ENCODE data around the gene MARCHF10. TPM values are rescaled to one million over a fixed set of nuclear protein-coding genes. Genes with fewer than 3 reads are reported as not detected.

The MARCHF10 gene
- total RNA-seq, 4 donors from 2014 or later: 0.28 TPM; not detected in 3

GRCh38 chr17:62753562-62753961 lies 54.6 kb downstream of the MARCHF10 start:
- TF ChIP-seq, protein P1, sequence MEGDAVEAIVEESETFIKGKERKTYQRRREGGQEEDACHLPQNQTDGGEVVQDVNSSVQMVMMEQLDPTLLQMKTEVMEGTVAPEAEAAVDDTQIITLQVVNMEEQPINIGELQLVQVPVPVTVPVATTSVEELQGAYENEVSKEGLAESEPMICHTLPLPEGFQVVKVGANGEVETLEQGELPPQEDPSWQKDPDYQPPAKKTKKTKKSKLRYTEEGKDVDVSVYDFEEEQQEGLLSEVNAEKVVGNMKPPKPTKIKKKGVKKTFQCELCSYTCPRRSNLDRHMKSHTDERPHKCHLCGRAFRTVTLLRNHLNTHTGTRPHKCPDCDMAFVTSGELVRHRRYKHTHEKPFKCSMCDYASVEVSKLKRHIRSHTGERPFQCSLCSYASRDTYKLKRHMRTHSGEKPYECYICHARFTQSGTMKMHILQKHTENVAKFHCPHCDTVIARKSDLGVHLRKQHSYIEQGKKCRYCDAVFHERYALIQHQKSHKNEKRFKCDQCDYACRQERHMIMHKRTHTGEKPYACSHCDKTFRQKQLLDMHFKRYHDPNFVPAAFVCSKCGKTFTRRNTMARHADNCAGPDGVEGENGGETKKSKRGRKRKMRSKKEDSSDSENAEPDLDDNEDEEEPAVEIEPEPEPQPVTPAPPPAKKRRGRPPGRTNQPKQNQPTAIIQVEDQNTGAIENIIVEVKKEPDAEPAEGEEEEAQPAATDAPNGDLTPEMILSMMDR (IDR thresholded peaks at IDR 0.05): no peak
- ATAC-seq (ENCODE audit: low FRiP score) (no peak), DNase-seq (ENCODE audit: low spot score) (no peak)

DNA sequence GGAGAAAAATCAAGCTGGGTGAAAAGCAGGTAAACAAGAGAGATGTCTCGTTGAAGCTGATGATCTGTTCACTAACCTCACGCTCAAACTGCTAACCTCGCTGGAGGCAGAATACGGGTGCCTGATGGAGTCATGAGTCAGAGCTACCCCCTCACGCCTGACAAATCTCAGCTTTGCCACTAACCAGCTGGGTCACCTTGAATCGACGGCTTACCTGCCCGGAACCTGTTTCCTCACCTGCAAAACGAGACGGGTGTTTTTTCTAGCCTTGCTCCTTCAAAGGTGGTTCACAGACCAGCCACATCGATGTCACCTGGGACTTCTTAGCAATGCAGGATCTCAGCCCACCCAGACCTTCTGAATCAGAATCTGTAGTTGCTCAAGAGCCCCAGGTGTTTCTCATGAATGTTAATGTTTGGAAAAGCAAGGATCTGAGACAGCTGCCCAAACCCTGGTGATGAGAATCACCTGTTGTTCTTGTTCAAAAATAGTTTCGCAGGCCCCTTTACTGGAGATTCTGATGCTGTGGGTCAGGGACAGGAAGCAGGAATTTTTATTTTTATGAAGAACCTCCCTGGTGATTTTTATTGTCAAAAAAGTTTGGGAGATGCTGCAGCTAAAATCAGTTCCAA lies 56.9 kb downstream of the MARCHF10 start:
- TF ChIP-seq, protein P1 (IDR thresholded peaks at IDR 0.05): no peak
- DNase-seq (ENCODE audit: low spot score) (no peak), ATAC-seq (ENCODE audit: low FRiP score) (no peak)

GRCh38 chr17:62750631-62751051 lies 57.5 kb downstream of the MARCHF10 start:
- TF ChIP-seq, protein P1 (IDR thresholded peaks at IDR 0.05): no peak
- ATAC-seq (ENCODE audit: low FRiP score): no peak
- DNase-seq (ENCODE audit: low spot score): no peak

GRCh38 chr17:62749926-62750325 lies 58.2 kb downstream of the MARCHF10 start:
- TF ChIP-seq, protein P1 (IDR thresholded peaks at IDR 0.05): no peak
- no peak for DNase-seq (ENCODE audit: low spot score)

GRCh38 chr17:62746941-62747340 lies 61.2 kb downstream of the MARCHF10 start:
- no peak for DNase-seq (ENCODE audit: low spot score)
- no peak for ATAC-seq (ENCODE audit: low FRiP score)
- TF ChIP-seq, protein P1 (IDR thresholded peaks at IDR 0.05): no peak

More at GRCh38 chr17:62749926-62750325, 58.2 kb downstream of the MARCHF10 start:
- ATAC-seq (ENCODE audit: low FRiP score): no peak

DNA sequence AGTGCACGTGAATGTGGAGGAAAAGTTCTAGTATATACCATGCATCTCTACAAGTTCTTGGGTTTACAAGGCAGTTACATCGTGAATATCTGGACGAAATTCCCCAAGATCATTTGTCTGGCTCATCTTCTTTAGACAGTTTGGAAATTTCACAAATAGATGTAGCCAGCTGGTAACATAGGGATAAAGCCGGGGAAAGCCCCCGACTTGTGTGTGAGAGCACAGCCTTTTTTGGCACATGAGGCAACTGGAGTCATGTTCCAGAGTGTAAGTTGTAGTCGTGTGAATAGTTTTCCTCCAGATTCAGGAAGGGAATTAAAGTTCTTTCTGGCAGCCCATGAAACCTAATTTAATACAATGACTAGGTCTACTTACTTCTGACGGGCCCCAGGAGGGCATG lies 62.3 kb downstream of the MARCHF10 start:
- DNase-seq (ENCODE audit: low spot score) (no peak), ATAC-seq (ENCODE audit: low FRiP score) (no peak)
- TF ChIP-seq, protein P1 (IDR thresholded peaks at IDR 0.05): no peak

DNA sequence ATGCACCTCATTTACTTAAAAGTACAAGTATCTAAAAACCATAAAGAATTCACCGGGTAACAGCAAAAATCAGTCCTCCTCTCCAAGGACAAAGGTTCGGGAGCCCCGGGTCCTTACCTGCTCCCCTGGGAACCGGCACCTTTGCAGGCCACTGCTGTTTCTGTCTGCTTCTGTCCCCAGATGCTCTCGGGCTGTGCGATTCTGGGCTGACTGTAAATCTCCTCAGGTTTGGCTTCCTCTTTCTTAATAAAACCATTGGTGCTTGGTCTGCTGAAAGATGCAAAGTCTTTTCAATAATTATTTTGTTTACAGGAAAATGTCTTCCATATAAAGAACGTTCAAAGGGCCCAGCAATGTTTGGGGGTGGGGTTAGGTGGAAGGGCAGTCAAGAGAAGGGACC lies 63.9 kb downstream of the MARCHF10 start:
- TF ChIP-seq, protein P1 (IDR thresholded peaks at IDR 0.05): no peak
- ATAC-seq (ENCODE audit: low FRiP score) (no peak), DNase-seq (ENCODE audit: low spot score) (no peak)

Data from omental fat pad (tissue), 4 donors.